Astrocyte (in vitro differentiated cells and primary cell): ENCODE measurements around the gene PROSER3.

Experiments
- EZH2 ChIP-seq: IDR thresholded peaks from 2 replicates; pipeline ENCODE4 v1.6.1; 2012; ENCODE audit warnings: mild to moderate bottlenecking, low read length, inconsistent platforms; ENCODE audit not compliant: insufficient read depth
- TF ChIP-seq, protein P1 (sequence below): IDR thresholded peaks from 2 replicates; pipeline ENCODE4 v1.5.1; 2011; ENCODE audit warnings: low read depth, mild to moderate bottlenecking, inconsistent platforms, low read length, moderate library complexity; ENCODE audit not compliant: insufficient read depth

DNA sequence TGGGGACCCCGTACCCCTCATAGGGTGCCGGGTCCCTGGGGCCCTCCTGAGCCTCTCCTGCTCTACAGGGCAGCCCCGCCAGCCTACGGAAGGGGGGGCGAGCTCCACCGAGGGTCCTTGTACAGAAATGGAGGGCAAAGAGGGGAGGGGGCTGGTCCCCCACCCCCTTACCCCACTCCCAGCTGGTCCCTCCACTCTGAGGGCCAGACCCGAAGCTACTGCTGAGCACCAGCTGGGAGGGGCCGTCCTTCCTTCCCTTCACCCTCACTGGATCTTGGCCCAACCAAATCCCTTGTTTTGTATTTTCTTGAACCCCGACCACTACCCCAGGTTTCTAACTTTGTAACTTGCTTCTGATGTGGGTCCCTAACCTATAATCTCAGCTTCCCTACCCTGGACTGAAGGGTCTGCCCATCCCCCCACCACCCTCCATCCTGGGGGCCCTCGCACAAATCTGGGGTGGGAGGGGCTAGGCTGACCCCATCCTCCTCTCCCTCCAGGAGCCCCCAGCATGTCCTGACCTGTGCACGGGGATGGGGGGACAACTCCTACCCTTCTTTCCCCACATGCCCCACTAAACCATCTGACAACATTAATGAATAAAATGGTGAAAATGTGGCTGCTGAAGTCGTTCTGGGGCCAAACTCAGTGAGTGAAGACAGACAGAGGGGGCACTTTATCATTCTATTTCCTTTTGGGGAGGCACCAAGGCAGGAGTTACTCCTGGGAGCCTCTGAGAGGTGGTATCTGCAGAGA lies 30.4 kb downstream of the PROSER3 start:
- TF ChIP-seq, protein P1, sequence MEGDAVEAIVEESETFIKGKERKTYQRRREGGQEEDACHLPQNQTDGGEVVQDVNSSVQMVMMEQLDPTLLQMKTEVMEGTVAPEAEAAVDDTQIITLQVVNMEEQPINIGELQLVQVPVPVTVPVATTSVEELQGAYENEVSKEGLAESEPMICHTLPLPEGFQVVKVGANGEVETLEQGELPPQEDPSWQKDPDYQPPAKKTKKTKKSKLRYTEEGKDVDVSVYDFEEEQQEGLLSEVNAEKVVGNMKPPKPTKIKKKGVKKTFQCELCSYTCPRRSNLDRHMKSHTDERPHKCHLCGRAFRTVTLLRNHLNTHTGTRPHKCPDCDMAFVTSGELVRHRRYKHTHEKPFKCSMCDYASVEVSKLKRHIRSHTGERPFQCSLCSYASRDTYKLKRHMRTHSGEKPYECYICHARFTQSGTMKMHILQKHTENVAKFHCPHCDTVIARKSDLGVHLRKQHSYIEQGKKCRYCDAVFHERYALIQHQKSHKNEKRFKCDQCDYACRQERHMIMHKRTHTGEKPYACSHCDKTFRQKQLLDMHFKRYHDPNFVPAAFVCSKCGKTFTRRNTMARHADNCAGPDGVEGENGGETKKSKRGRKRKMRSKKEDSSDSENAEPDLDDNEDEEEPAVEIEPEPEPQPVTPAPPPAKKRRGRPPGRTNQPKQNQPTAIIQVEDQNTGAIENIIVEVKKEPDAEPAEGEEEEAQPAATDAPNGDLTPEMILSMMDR = no peak
- no peak for TF ChIP-seq EZH2
